ENCODE data around the gene SRD5A3.

Gene SRD5A3

GRCh38 chr4:55398461-55398860, 52.4 kb downstream of the SRD5A3 start:
- peak overlapping the region; percentile 88 for H3K4me3 ChIP-seq (ENCODE audit: severe bottlenecking)
- peaks cover 15% of the 10 kb centered on the region for H3K4me1 ChIP-seq (ENCODE audit: insufficient read depth, poor library complexity, severe bottlenecking)
- peaks cover 51% of the 10 kb centered on the region for H3K36me3 ChIP-seq (ENCODE audit: low read depth)
- no peak for TF ChIP-seq CTCF (IDR thresholded peaks at IDR 0.05; ENCODE audit: poor library complexity, severe bottlenecking)
- no peak for ATAC-seq (ENCODE audit: low read depth)
- no peak for DNase-seq (ENCODE audit: low spot score)
- peak overlapping the region; percentile 82 for H3K27ac ChIP-seq (ENCODE audit: poor library complexity, severe bottlenecking)
- H3K9me3 ChIP-seq (ENCODE audit: severe bottlenecking), result peaks cover 2% of the 10 kb centered on the region
- H3K27me3 ChIP-seq (ENCODE audit: insufficient read depth, poor library complexity, severe bottlenecking), result no peaks in the 10 kb centered on the region

GRCh38 chr4:55398966-55399365, 52.9 kb downstream of the SRD5A3 start:
- no peak for DNase-seq (ENCODE audit: low spot score)
- Histone ChIP-seq H3K36me3 (ENCODE audit: low read depth) (peaks cover 56% of the 10 kb centered on the region), H3K27me3 (ENCODE audit: insufficient read depth, poor library complexity, severe bottlenecking) (no peaks in the 10 kb centered on the region), H3K9me3 (ENCODE audit: severe bottlenecking) (peaks cover 2% of the 10 kb centered on the region), H3K4me1 (ENCODE audit: insufficient read depth, poor library complexity, severe bottlenecking) (peaks cover 15% of the 10 kb centered on the region), H3K27ac (ENCODE audit: poor library complexity, severe bottlenecking) (peak overlapping the region; percentile 82), H3K4me3 (ENCODE audit: severe bottlenecking) (peak overlapping the region; percentile 88)
- TF ChIP-seq CTCF (IDR thresholded peaks at IDR 0.05; ENCODE audit: poor library complexity, severe bottlenecking), result no peak
- ATAC-seq (ENCODE audit: low read depth), result no peak

GRCh38 chr4:55399581-55399980, 53.5 kb downstream of the SRD5A3 start:
- Histone ChIP-seq H3K9me3 (ENCODE audit: severe bottlenecking) (peaks cover 2% of the 10 kb centered on the region), H3K36me3 (ENCODE audit: low read depth) (peaks cover 62% of the 10 kb centered on the region), H3K27me3 (ENCODE audit: insufficient read depth, poor library complexity, severe bottlenecking) (no peaks in the 10 kb centered on the region), H3K4me3 (ENCODE audit: severe bottlenecking) (no peak overlapping the region), H3K4me1 (ENCODE audit: insufficient read depth, poor library complexity, severe bottlenecking) (peaks cover 15% of the 10 kb centered on the region), H3K27ac (ENCODE audit: poor library complexity, severe bottlenecking) (no peak overlapping the region)
- ATAC-seq (ENCODE audit: low read depth) (no peak), DNase-seq (ENCODE audit: low spot score) (no peak)
- TF ChIP-seq CTCF (IDR thresholded peaks at IDR 0.05; ENCODE audit: poor library complexity, severe bottlenecking), result no peak

- ATAC-seq (ENCODE audit: low read depth) (no peak), DNase-seq (ENCODE audit: low spot score) (no peak)
- peaks cover 88% of the 10 kb centered on the region for H3K36me3 ChIP-seq (ENCODE audit: low read depth)
- H3K27me3 ChIP-seq (ENCODE audit: insufficient read depth, poor library complexity, severe bottlenecking), result no peaks in the 10 kb centered on the region
- no peaks in the 10 kb centered on the region for H3K4me1 ChIP-seq (ENCODE audit: insufficient read depth, poor library complexity, severe bottlenecking)
- no peak overlapping the region for H3K27ac ChIP-seq (ENCODE audit: poor library complexity, severe bottlenecking)
- no peak overlapping the region for H3K4me3 ChIP-seq (ENCODE audit: severe bottlenecking)
- H3K9me3 ChIP-seq (ENCODE audit: severe bottlenecking), result no peaks in the 10 kb centered on the region
- no peak for TF ChIP-seq CTCF (IDR thresholded peaks at IDR 0.05; ENCODE audit: poor library complexity, severe bottlenecking)
These were observed 59.0 kb downstream of the SRD5A3 start for GRCh38 chr4:55405073-55405472.

GRCh38 chr4:55406545-55406944, 60.5 kb downstream of the SRD5A3 start:
- no peak for ATAC-seq (ENCODE audit: low read depth)
- no peak for TF ChIP-seq CTCF (IDR thresholded peaks at IDR 0.05; ENCODE audit: poor library complexity, severe bottlenecking)
- H3K27ac ChIP-seq (ENCODE audit: poor library complexity, severe bottlenecking), result no peak overlapping the region
- H3K4me1 ChIP-seq (ENCODE audit: insufficient read depth, poor library complexity, severe bottlenecking), result no peaks in the 10 kb centered on the region
- no peaks in the 10 kb centered on the region for H3K9me3 ChIP-seq (ENCODE audit: severe bottlenecking)
- no peak overlapping the region for H3K4me3 ChIP-seq (ENCODE audit: severe bottlenecking)
- DNase-seq (ENCODE audit: low spot score), result no peak
- no peaks in the 10 kb centered on the region for H3K27me3 ChIP-seq (ENCODE audit: insufficient read depth, poor library complexity, severe bottlenecking)
- peaks cover 88% of the 10 kb centered on the region for H3K36me3 ChIP-seq (ENCODE audit: low read depth)

Data from RWPE2 (cell line).